Duodenal mucosa (tissue), 2 donors: ENCODE measurements around the gene LPCAT3.

Source experiments
- H3K27ac ChIP-seq: one replicate; pipeline ENCODE4 v1.7.0; 2013; ENCODE audit warnings: low read depth, low read length
- H3K27me3 ChIP-seq, 2 donors: one replicate each; pipeline ENCODE4 v1.7.0; 2013; ENCODE audit warnings: low read length in 2 of 2, control low read depth in 1 of 2; ENCODE audit not compliant: insufficient read depth in 2 of 2, control insufficient read depth in 1 of 2
- H3K36me3 ChIP-seq, 2 donors: one replicate each; pipeline ENCODE4 v1.7.0; 2013; ENCODE audit warnings: low read length in 2 of 2, control low read depth in 1 of 2; ENCODE audit not compliant: insufficient read depth in 2 of 2, control insufficient read depth in 1 of 2
- H3K4me1 ChIP-seq, 2 donors: one replicate each; pipeline ENCODE4 v1.7.0; 2013; ENCODE audit warnings: low read length in 2 of 2, control low read depth in 1 of 2; ENCODE audit not compliant: insufficient read depth in 2 of 2, control insufficient read depth in 1 of 2
- H3K4me3 ChIP-seq, 2 donors: one replicate each; pipeline ENCODE4 v1.7.0; 2013; ENCODE audit warnings: low read length in 2 of 2, low read depth in 1 of 2
- H3K9ac ChIP-seq, 2 donors: one replicate each; pipeline ENCODE4 v1.7.0; 2013; ENCODE audit warnings: low read length in 2 of 2, low read depth in 1 of 2
- H3K9me3 ChIP-seq, 2 donors: one replicate each; pipeline ENCODE4 v1.7.0; 2013; ENCODE audit warnings: low read length in 2 of 2, control low read depth in 1 of 2; ENCODE audit not compliant: control insufficient read depth in 1 of 2

LPCAT3 gene

GRCh38 chr12:6955108-6956020, 62.9 kb downstream of the LPCAT3 start:
- no peaks in the 10 kb centered on the region for H3K9me3 ChIP-seq
- peaks cover 47 to 75% of the 10 kb centered on the region in 2 donors for H3K4me1 ChIP-seq
- no peak overlapping the region for H3K9ac ChIP-seq
- peaks cover 17 to 34% of the 10 kb centered on the region in 2 donors for H3K36me3 ChIP-seq
- no peak overlapping the region for H3K27ac ChIP-seq
- no peaks in the 10 kb centered on the region for H3K27me3 ChIP-seq
- no peak overlapping the region for H3K4me3 ChIP-seq

GRCh38 chr12:6954316-6955107, 63.8 kb downstream of the LPCAT3 start:
- H3K9me3 ChIP-seq, result no peaks in the 10 kb centered on the region
- H3K27ac ChIP-seq, result peak overlapping the region; percentile 67
- H3K9ac ChIP-seq, result peak overlapping the region in 1 of 2 donors; percentile 39
- peaks cover 17 to 30% of the 10 kb centered on the region in 2 donors for H3K36me3 ChIP-seq
- H3K27me3 ChIP-seq, result no peaks in the 10 kb centered on the region
- peaks cover 47 to 75% of the 10 kb centered on the region in 2 donors for H3K4me1 ChIP-seq
- peak overlapping the region; percentile 37 to 67 for H3K4me3 ChIP-seq

GRCh38 chr12:6953442-6954315, 64.6 kb downstream of the LPCAT3 start:
- H3K36me3 ChIP-seq, result peaks cover 17 to 27% of the 10 kb centered on the region in 2 donors

GRCh38 chr12:6952863-6953441, 65.3 kb downstream of the LPCAT3 start:
- H3K27me3 ChIP-seq, result no peaks in the 10 kb centered on the region
- H3K4me1 ChIP-seq, result peaks cover 44 to 66% of the 10 kb centered on the region in 2 donors
- peaks cover 17 to 26% of the 10 kb centered on the region in 2 donors for H3K36me3 ChIP-seq
- H3K9me3 ChIP-seq, result no peaks in the 10 kb centered on the region
- peak overlapping the region; percentile 46 for H3K27ac ChIP-seq
- peak overlapping the region; percentile 53 to 69 for H3K9ac ChIP-seq
- peak overlapping the region; percentile 67 to 74 for H3K4me3 ChIP-seq

More at GRCh38 chr12:6953442-6954315, 64.6 kb downstream of the LPCAT3 start:
- Histone ChIP-seq H3K4me3 (peak overlapping the region; percentile 67 to 74), H3K27me3 (no peaks in the 10 kb centered on the region), H3K27ac (peak overlapping the region; percentile 67), H3K4me1 (peaks cover 51 to 74% of the 10 kb centered on the region in 2 donors), H3K9ac (peak overlapping the region; percentile 53 to 69), H3K9me3 (no peaks in the 10 kb centered on the region)

GRCh38 chr12:6952121-6952862, 66.0 kb downstream of the LPCAT3 start:
- Histone ChIP-seq H3K9ac (peak overlapping the region; percentile 53 to 69), H3K9me3 (no peaks in the 10 kb centered on the region), H3K36me3 (peaks cover 17 to 24% of the 10 kb centered on the region in 2 donors), H3K27ac (peak overlapping the region; percentile 65), H3K4me1 (peaks cover 39 to 61% of the 10 kb centered on the region in 2 donors), H3K4me3 (peak overlapping the region; percentile 67 to 74), H3K27me3 (no peaks in the 10 kb centered on the region)

DNA sequence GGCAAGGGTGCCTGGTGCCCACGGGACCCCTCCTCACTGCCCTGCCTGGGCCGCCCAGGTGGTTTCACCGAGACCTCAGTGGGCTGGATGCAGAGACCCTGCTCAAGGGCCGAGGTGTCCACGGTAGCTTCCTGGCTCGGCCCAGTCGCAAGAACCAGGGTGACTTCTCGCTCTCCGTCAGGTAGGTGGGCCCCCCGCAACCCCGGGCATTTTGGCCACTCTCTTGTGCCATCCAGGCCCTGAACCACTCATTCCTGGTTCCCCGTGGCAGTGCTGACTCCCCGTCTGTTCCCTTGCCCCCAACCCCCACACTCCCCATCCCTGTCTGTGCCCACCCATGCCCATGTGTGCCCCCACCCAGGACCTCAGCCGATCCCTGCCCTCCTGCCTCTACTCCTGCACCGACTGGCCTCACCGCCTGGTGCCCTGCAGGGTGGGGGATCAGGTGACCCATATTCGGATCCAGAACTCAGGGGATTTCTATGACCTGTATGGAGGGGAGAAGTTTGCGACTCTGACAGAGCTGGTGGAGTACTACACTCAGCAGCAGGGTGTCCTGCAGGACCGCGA, 66.6 kb downstream of the LPCAT3 start:
- peak overlapping the region; percentile 65 for H3K27ac ChIP-seq
- no peaks in the 10 kb centered on the region for H3K27me3 ChIP-seq
- peaks cover 11 to 18% of the 10 kb centered on the region in 2 donors for H3K36me3 ChIP-seq
- H3K4me3 ChIP-seq, result peak overlapping the region; percentile 67 to 74
- peak overlapping the region; percentile 53 to 69 for H3K9ac ChIP-seq
- peaks cover 39 to 61% of the 10 kb centered on the region in 2 donors for H3K4me1 ChIP-seq
- no peaks in the 10 kb centered on the region for H3K9me3 ChIP-seq

DNA sequence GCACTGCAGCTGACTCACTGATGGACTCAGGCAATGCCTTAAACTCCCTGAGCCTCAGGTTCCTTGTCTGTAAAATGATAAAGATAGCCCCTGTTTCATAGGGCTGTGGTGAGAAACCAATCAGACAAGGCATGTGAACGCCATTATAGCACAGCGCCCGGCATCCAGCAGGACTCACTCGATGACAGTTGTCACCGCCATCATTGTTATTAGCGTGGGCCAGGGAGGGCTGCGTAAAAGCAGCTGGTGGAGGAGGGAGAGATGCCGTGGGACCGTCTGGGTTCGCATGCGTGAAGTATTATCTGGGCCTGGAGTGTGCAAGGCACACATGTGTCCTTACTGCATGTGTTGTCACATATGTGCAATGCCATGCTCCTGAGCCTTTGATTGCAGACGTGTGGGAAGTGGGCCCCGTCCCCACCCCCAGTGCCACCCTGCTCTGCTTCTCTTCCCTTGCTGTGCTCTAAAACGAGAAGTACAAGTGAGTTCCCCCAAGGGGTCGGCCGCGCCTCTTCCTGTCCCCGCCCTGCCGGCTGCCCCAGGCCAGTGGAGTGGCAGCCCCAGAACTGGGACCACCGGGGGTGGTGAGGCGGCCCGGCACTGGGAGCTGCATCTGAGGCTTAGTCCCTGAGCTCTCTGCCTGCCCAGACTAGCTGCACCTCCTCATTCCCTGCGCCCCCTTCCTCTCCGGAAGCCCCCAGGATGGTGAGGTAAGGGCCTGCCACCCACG, 67.3 kb downstream of the LPCAT3 start, which contains the start of gene PTPN6:
Gene PTPN6, plus strand, starts transcription at position 546 of the 730 bp plus-strand sequence. Its CDS starts 157 bp downstream, at position 703.
- H3K9ac ChIP-seq, result peak within 1 kb of the TSS; percentile 53 to 69
- H3K9me3 ChIP-seq, result no peaks in the 10 kb centered on the region
- H3K27me3 ChIP-seq, result no peaks in the 10 kb centered on the region
- peak within 1 kb of the TSS; percentile 67 to 74 for H3K4me3 ChIP-seq
- peaks cover 7 to 11% of the 10 kb centered on the region in 2 donors for H3K36me3 ChIP-seq
- H3K27ac ChIP-seq, result peak within 1 kb of the TSS; percentile 65
- peaks cover 36 to 60% of the 10 kb centered on the region in 2 donors for H3K4me1 ChIP-seq

- Histone ChIP-seq H3K4me1 (peaks cover 40 to 63% of the 10 kb centered on the region in 2 donors), H3K27ac (peak overlapping the region; percentile 65), H3K36me3 (peaks cover 4 to 11% of the 10 kb centered on the region in 2 donors), H3K9me3 (no peaks in the 10 kb centered on the region), H3K4me3 (peak overlapping the region; percentile 67 to 74), H3K27me3 (no peaks in the 10 kb centered on the region), H3K9ac (peak overlapping the region in 1 of 2 donors; percentile 30)
These were observed 67.9 kb downstream of the LPCAT3 start for GRCh38 chr12:6950401-6950801.
